ENCODE data around the gene FCHSD1. TPM values are rescaled to one million over a fixed set of nuclear protein-coding genes. Genes with fewer than 3 reads are reported as not detected.

The FCHSD1 gene
- total and polyA plus RNA-seq, 10 donors = 20.4 to 67.3 (median 45.6) TPM

GRCh38 chr5:141590127-141590526 is 61.1 kb downstream of the FCHSD1 start:
- peak overlapping the region in 5 of 8 donors; percentile 19 to 81 (median 63) for H3K27ac ChIP-seq
- H3K9me3 ChIP-seq = no peaks in the 10 kb centered on the region
- H3K4me1 ChIP-seq = peaks cover 0 to 69% (median 24%) of the 10 kb centered on the region in 6 donors
- H3K36me3 ChIP-seq = peaks cover 4 to 48% (median 21%) of the 10 kb centered on the region in 6 donors
- no peak overlapping the region for H3K4me3 ChIP-seq
- intact Hi-C loops (cut with DNase I; ENCODE audit: low total_unique reads) = no loop called here
- 62 to 83% (median 74%) methylated on average over 2 of the region's 2 CpGs for WGBS, 5 donors
- DNase-seq = no peak
- TF ChIP-seq POLR2AphosphoS5 (IDR thresholded peaks at IDR 0.05) = no peak
- TF ChIP-seq POLR2A (IDR thresholded peaks at IDR 0.05) = no peak
- TF ChIP-seq CTCF (IDR thresholded peaks at IDR 0.05 in 8 of 11, conservative IDR thresholded peaks at IDR 0.05 in 3 of 11) = no peak
- no peaks in the 10 kb centered on the region for H3K27me3 ChIP-seq (replicated peaks in 1 of 7)

Other genes with a start within 250 kb of the FCHSD1 start
- 1 to 10 TPM; 2.6 to 9.6 (median 4.7) TPM for gene PCDHGA9, start 248.6 kb downstream of the FCHSD1 start, total RNA-seq
- under 1 TPM in 2 of 3 donors, not detected in 1; 0.11 to 0.29 TPM for gene PCDHGA9, start 248.6 kb downstream of the FCHSD1 start, polyA plus RNA-seq
- gene PCDHGB6, start 243.4 kb downstream of the FCHSD1 start, total RNA-seq = 1 to 10 TPM; 3.1 to 6.8 (median 5.2) TPM
- under 1 TPM; 0.13 to 0.42 (median 0.20) TPM for gene PCDHGB6, start 243.4 kb downstream of the FCHSD1 start, polyA plus RNA-seq
- 1 to 10 TPM; 2.5 to 6.9 (median 4.6) TPM for gene PCDHGA10, start 238.4 kb downstream of the FCHSD1 start, total RNA-seq
- gene PCDHGA10, start 238.4 kb downstream of the FCHSD1 start, polyA plus RNA-seq = under 1 TPM; 0.15 to 0.35 (median 0.17) TPM
- gene PCDHGB7, start 233.7 kb downstream of the FCHSD1 start, total RNA-seq = 10 to 100 TPM in 2 of 7 donors, 1 to 10 TPM in 5; 5.7 to 11.9 (median 8.1) TPM
- under 1 TPM; 0.14 to 0.42 (median 0.15) TPM for gene PCDHGB7, start 233.7 kb downstream of the FCHSD1 start, polyA plus RNA-seq
- gene PCDHGA11, start 230.4 kb downstream of the FCHSD1 start, total RNA-seq = 1 to 10 TPM; 1.8 to 5.7 (median 3.2) TPM
- gene PCDHGA11, start 230.4 kb downstream of the FCHSD1 start, polyA plus RNA-seq = under 1 TPM; 0.13 to 0.26 (median 0.18) TPM
- gene PCDHGA12, start 220.9 kb downstream of the FCHSD1 start, total RNA-seq = 1 to 10 TPM; 3.3 to 6.3 (median 5.4) TPM
- under 1 TPM; 0.02 to 0.54 (median 0.12) TPM for gene PCDHGA12, start 220.9 kb downstream of the FCHSD1 start, polyA plus RNA-seq
- 10 to 100 TPM; 10.7 to 26.7 (median 22.5) TPM for gene PCDHGC3, start 175.5 kb downstream of the FCHSD1 start, total RNA-seq
- 10 to 100 TPM in 2 of 3 donors, 1 to 10 TPM in 1; 7.0 to 12.7 (median 10.3) TPM for gene PCDHGC3, start 175.5 kb downstream of the FCHSD1 start, polyA plus RNA-seq
- gene PCDHGC4, start 166.4 kb downstream of the FCHSD1 start, total RNA-seq = 1 to 10 TPM; 1.3 to 3.9 (median 2.6) TPM
- gene PCDHGC4, start 166.4 kb downstream of the FCHSD1 start, polyA plus RNA-seq = under 1 TPM in 2 of 3 donors, not detected in 1; 0.03 TPM
- 1 to 10 TPM in 5 of 7 donors, under 1 TPM in 2; 0.93 to 2.5 (median 1.2) TPM for gene PCDHGC5, start 162.3 kb downstream of the FCHSD1 start, total RNA-seq
- gene PCDHGC5, start 162.3 kb downstream of the FCHSD1 start, polyA plus RNA-seq = under 1 TPM in 2 of 3 donors, not detected in 1; 0.02 to 0.10 TPM
- 100 to 1,000 TPM in 3 of 7 donors, 10 to 100 TPM in 4; 72.5 to 123 (median 93.0) TPM for gene DIAPH1, start 32.4 kb downstream of the FCHSD1 start, total RNA-seq
- 10 to 100 TPM; 35.4 to 46.5 (median 35.8) TPM for gene DIAPH1, start 32.4 kb downstream of the FCHSD1 start, polyA plus RNA-seq
- gene HDAC3, start 14.6 kb downstream of the FCHSD1 start, total RNA-seq = 10 to 100 TPM; 51.1 to 71.3 (median 60.7) TPM
- gene HDAC3, start 14.6 kb downstream of the FCHSD1 start, polyA plus RNA-seq = 100 to 1,000 TPM in 1 of 3 donors, 10 to 100 TPM in 2; 66.3 to 108 (median 89.3) TPM
- 10 to 100 TPM in 3 of 7 donors, 1 to 10 TPM in 4; 8.7 to 12.8 (median 9.9) TPM for gene RELL2, start 14.4 kb downstream of the FCHSD1 start, total RNA-seq
- gene RELL2, start 14.4 kb downstream of the FCHSD1 start, polyA plus RNA-seq = 10 to 100 TPM; 13.7 to 26.2 (median 25.1) TPM
- 10 to 100 TPM; 11.9 to 31.2 (median 19.3) TPM for gene ARAP3, start 30.8 kb upstream of the FCHSD1 start, total RNA-seq
- 10 to 100 TPM in 2 of 3 donors, 1 to 10 TPM in 1; 4.0 to 14.6 (median 12.8) TPM for gene ARAP3, start 30.8 kb upstream of the FCHSD1 start, polyA plus RNA-seq
- gene PCDH1, start 227.0 kb upstream of the FCHSD1 start, total RNA-seq = 10 to 100 TPM in 2 of 7 donors, 1 to 10 TPM in 5; 2.6 to 11.4 (median 7.4) TPM
- gene PCDH1, start 227.0 kb upstream of the FCHSD1 start, polyA plus RNA-seq = 1 to 10 TPM in 2 of 3 donors, under 1 TPM in 1; 0.30 to 2.2 (median 1.4) TPM

Data from spleen (tissue), 11 donors.